ENCODE data around the gene PPP6R2.
"Not testable (repeated sequence)": the region's sequence is repeated elsewhere in the genome, so short reads cannot be mapped to it uniquely, and the experiment has no call there.

The PPP6R2 gene

DNA sequence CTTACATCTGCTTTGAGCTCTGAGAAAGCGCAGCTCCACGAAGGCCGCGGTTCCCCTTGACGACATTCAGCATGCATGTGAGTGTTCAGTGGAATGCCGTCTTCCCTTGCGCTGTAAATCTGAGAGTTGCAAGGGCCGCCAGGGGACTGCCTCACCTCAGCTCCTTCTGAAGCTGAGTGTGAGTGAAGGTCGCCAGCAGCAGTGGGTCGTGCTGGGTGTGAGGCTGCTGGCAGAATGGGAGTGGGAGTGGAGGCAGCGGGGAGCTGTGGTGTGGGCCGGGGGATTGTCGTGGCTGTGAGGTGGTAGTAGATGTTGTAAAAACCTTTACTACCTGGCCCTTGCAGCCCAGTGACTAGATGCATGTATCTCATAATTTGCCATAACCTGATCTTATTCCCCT is 65.2 kb downstream of the PPP6R2 start:
- Histone ChIP-seq H3K9ac (ENCODE audit: insufficient read length, low read depth) (no peak overlapping the region), H3K4me1 (ENCODE audit: insufficient read depth, insufficient read length) (no peaks in the 10 kb centered on the region), H3K4me3 (ENCODE audit: insufficient read length, low read depth) (no peak overlapping the region), H3K9me3 (ENCODE audit: insufficient read depth, low read length) (no peaks in the 10 kb centered on the region), H3K27me3 (ENCODE audit: insufficient read depth, insufficient read length) (no peaks in the 10 kb centered on the region), H3K36me3 (ENCODE audit: insufficient read depth, insufficient read length, low read length) (peaks cover 37% of the 10 kb centered on the region)
- no peak for DNase-seq (ENCODE audit: low read depth, low spot score)
- TF ChIP-seq SUZ12 (IDR thresholded peaks at IDR 0.05; ENCODE audit: extremely low read depth, insufficient read depth, insufficient read length): no peak
- no peak for TF ChIP-seq YY1 (IDR thresholded peaks at IDR 0.05; ENCODE audit: insufficient read depth, insufficient read length)
- no peak for TF ChIP-seq ZNF274 (IDR thresholded peaks at IDR 0.05; ENCODE audit: low read depth, low read length)

DNA sequence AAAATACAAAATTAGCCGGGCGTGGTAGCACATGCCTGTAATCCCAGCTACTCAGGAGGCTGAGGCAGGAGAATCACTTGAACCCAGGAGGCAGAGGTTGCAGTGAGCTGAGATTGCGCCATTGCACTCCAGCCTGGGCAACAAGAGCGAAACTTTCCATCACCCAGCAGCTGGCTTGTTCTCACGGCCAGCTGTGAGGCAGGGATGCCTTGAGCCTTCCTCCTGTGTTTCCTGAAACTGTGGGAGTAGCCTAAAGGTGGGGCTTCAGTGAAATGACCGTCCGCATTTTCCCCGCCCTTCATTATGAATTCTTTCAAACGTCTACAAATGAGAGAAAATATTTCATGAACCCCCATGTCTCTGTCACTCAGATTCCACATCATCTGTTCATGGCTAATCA is 65.8 kb downstream of the PPP6R2 start:
- peaks cover 37% of the 10 kb centered on the region for H3K36me3 ChIP-seq (ENCODE audit: insufficient read depth, insufficient read length, low read length)
- not testable (repeated sequence) for H3K4me3 ChIP-seq (ENCODE audit: insufficient read length, low read depth); H3K9ac ChIP-seq (ENCODE audit: insufficient read length, low read depth); H3K27me3 ChIP-seq (ENCODE audit: insufficient read depth, insufficient read length); DNase-seq (ENCODE audit: low read depth, low spot score); H3K9me3 ChIP-seq (ENCODE audit: insufficient read depth, low read length); H3K4me1 ChIP-seq (ENCODE audit: insufficient read depth, insufficient read length)

- H3K4me1 ChIP-seq (ENCODE audit: insufficient read depth, insufficient read length): no peaks in the 10 kb centered on the region
- no peak overlapping the region for H3K4me3 ChIP-seq (ENCODE audit: insufficient read length, low read depth)
- H3K9ac ChIP-seq (ENCODE audit: insufficient read length, low read depth): no peak overlapping the region
- H3K36me3 ChIP-seq (ENCODE audit: insufficient read depth, insufficient read length, low read length): peaks cover 55% of the 10 kb centered on the region
- DNase-seq (ENCODE audit: low read depth, low spot score): no peak
- TF ChIP-seq YY1 (IDR thresholded peaks at IDR 0.05; ENCODE audit: insufficient read depth, insufficient read length) (no peak), ZNF274 (IDR thresholded peaks at IDR 0.05; ENCODE audit: low read depth, low read length) (no peak), SUZ12 (IDR thresholded peaks at IDR 0.05; ENCODE audit: extremely low read depth, insufficient read depth, insufficient read length) (no peak)
- H3K9me3 ChIP-seq (ENCODE audit: insufficient read depth, low read length): no peaks in the 10 kb centered on the region
- H3K27me3 ChIP-seq (ENCODE audit: insufficient read depth, insufficient read length): no peaks in the 10 kb centered on the region
Measured at GRCh38 chr22:50414476-50415248, 71.5 kb downstream of the PPP6R2 start.

- Histone ChIP-seq H3K9me3 (ENCODE audit: insufficient read depth, low read length) (no peaks in the 10 kb centered on the region), H3K27me3 (ENCODE audit: insufficient read depth, insufficient read length) (no peaks in the 10 kb centered on the region), H3K4me1 (ENCODE audit: insufficient read depth, insufficient read length) (no peaks in the 10 kb centered on the region), H3K4me3 (ENCODE audit: insufficient read length, low read depth) (no peak overlapping the region), H3K36me3 (ENCODE audit: insufficient read depth, insufficient read length, low read length) (peaks cover 63% of the 10 kb centered on the region), H3K9ac (ENCODE audit: insufficient read length, low read depth) (no peak overlapping the region)
- TF ChIP-seq YY1 (IDR thresholded peaks at IDR 0.05; ENCODE audit: insufficient read depth, insufficient read length) (no peak), ZNF274 (IDR thresholded peaks at IDR 0.05; ENCODE audit: low read depth, low read length) (no peak)
- no peak for DNase-seq (ENCODE audit: low read depth, low spot score)
Measured at GRCh38 chr22:50415426-50415825, 72.3 kb downstream of the PPP6R2 start.

- Histone ChIP-seq H3K4me1 (ENCODE audit: insufficient read depth, insufficient read length) (no peaks in the 10 kb centered on the region), H3K4me3 (ENCODE audit: insufficient read length, low read depth) (no peak overlapping the region), H3K9me3 (ENCODE audit: insufficient read depth, low read length) (no peaks in the 10 kb centered on the region), H3K9ac (ENCODE audit: insufficient read length, low read depth) (no peak overlapping the region), H3K27me3 (ENCODE audit: insufficient read depth, insufficient read length) (no peaks in the 10 kb centered on the region), H3K36me3 (ENCODE audit: insufficient read depth, insufficient read length, low read length) (peaks cover 70% of the 10 kb centered on the region)
- TF ChIP-seq YY1 (IDR thresholded peaks at IDR 0.05; ENCODE audit: insufficient read depth, insufficient read length) (no peak), SUZ12 (IDR thresholded peaks at IDR 0.05; ENCODE audit: extremely low read depth, insufficient read depth, insufficient read length) (no peak), ZNF274 (IDR thresholded peaks at IDR 0.05; ENCODE audit: low read depth, low read length) (no peak)
- no peak for DNase-seq (ENCODE audit: low read depth, low spot score)
Measured at GRCh38 chr22:50416996-50417395, 73.9 kb downstream of the PPP6R2 start.

DNA sequence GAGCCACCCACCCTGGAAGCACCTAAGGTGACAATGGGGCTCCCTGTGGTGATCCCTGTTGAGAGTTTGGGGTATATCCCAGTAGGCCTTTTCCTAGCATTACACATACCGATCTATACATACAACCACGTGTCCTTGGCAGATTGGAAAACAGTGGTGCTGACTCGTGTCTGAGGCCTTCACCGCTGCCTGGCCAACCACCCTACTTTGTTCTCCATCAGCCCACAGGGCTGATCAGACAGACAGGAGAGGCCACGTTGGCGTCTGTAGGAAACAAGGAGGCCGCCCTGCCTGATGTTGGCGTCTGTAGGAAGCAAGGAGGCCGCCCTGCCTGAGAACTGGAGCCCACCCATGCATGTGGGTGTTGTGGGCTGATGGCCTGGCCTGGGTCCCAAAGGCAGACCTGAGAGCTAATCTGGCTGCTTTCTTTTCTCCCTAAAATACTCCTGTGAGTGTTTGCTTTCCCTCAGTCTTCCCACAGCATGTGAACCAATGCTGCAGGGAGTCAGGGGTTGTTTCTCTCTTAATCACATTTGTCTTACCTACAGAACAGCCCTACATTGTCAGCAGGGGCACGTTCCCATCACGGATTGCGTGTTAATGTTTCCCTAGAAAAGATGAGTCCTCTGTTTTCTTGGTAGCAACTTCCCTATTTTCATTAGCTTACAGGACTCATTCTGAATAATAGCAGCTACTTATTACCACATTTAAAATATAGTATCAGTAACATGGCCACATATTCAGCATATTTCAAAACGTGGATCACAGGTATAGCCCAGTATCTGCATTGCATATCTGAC is 74.5 kb downstream of the PPP6R2 start:
- TF ChIP-seq SUZ12 (IDR thresholded peaks at IDR 0.05; ENCODE audit: extremely low read depth, insufficient read depth, insufficient read length) (no peak), ZNF274 (IDR thresholded peaks at IDR 0.05; ENCODE audit: low read depth, low read length) (no peak), YY1 (IDR thresholded peaks at IDR 0.05; ENCODE audit: insufficient read depth, insufficient read length) (no peak)
- no peaks in the 10 kb centered on the region for H3K4me1 ChIP-seq (ENCODE audit: insufficient read depth, insufficient read length)
- no peak overlapping the region for H3K9ac ChIP-seq (ENCODE audit: insufficient read length, low read depth)
- H3K36me3 ChIP-seq (ENCODE audit: insufficient read depth, insufficient read length, low read length): peaks cover 76% of the 10 kb centered on the region
- H3K9me3 ChIP-seq (ENCODE audit: insufficient read depth, low read length): no peaks in the 10 kb centered on the region
- H3K4me3 ChIP-seq (ENCODE audit: insufficient read length, low read depth): no peak overlapping the region
- H3K27me3 ChIP-seq (ENCODE audit: insufficient read depth, insufficient read length): no peaks in the 10 kb centered on the region
- DNase-seq (ENCODE audit: low read depth, low spot score): no peak

- no peaks in the 10 kb centered on the region for H3K27me3 ChIP-seq (ENCODE audit: insufficient read depth, insufficient read length)
- TF ChIP-seq ZNF274 (IDR thresholded peaks at IDR 0.05; ENCODE audit: low read depth, low read length) (no peak), SUZ12 (IDR thresholded peaks at IDR 0.05; ENCODE audit: extremely low read depth, insufficient read depth, insufficient read length) (no peak), YY1 (IDR thresholded peaks at IDR 0.05; ENCODE audit: insufficient read depth, insufficient read length) (no peak)
- no peak overlapping the region for H3K4me3 ChIP-seq (ENCODE audit: insufficient read length, low read depth)
- no peaks in the 10 kb centered on the region for H3K9me3 ChIP-seq (ENCODE audit: insufficient read depth, low read length)
- H3K4me1 ChIP-seq (ENCODE audit: insufficient read depth, insufficient read length): no peaks in the 10 kb centered on the region
- no peak for DNase-seq (ENCODE audit: low read depth, low spot score)
- no peak overlapping the region for H3K9ac ChIP-seq (ENCODE audit: insufficient read length, low read depth)
- H3K36me3 ChIP-seq (ENCODE audit: insufficient read depth, insufficient read length, low read length): peaks cover 84% of the 10 kb centered on the region
Measured at GRCh38 chr22:50418624-50419023, 75.5 kb downstream of the PPP6R2 start.

All from NT2/D1 (cell line).